K562 (cell line): ENCODE results near the gene PNCK. TPM values are rescaled to one million over a fixed set of nuclear protein-coding genes. Genes with fewer than 3 reads are reported as not detected.

Experiments used
- ATAC-seq: fragments of 200-7000 bp; cut with Tn5 transposase; 3 replicates; pipeline ENCODE4 v1.9.1; 2020; ENCODE audit warnings: moderate library complexity
- BruUV-seq: library from RNA; stranded (reverse); fragments of 400-500 nt; replicated peaks from 2 replicates; lab custom pipeline; 2021; lab: Mats Ljungman, UMichigan
- CTCF ChIA-PET: fragments of 300-600 bp; formaldehyde crosslinking; extraction: SDS; loops from one replicate; lab custom pipeline; 2021; ENCODE audit warnings: low intra/inter-chr PET ratio; lab: Yijun Ruan, JAX
- POLR2A ChIA-PET: fragments of 300-600, 350-650 bp; sonication (Branson Sonifier 250); formaldehyde crosslinking; extraction: SDS; loops from one replicate; lab custom pipeline; 2021; ENCODE audit warnings: antibody characterized with exemption, inconsistent platforms; lab: Yijun Ruan, JAX
- DNase-seq, 4 experiments: peaks; one replicate each; pipeline versions ENCODE4 v3.0.0 to v3.0.0-alpha.2; 2011 to 2018; ENCODE audit warnings: low spot score in 3 of 4, mixed read lengths in 3 of 4; ENCODE audit errors: extremely low read depth in 1 of 4
- FAIRE-seq: peaks from 2 replicates; lab custom pipeline; 2011; peaks lifted over from hg19 to GRCh38; lab: Jason Lieb, UNC
- H2AFZ ChIP-seq: 2 replicates; pipeline ENCODE4 v1.6.0; 2011; ENCODE audit warnings: low read depth, low read length, control low read depth, inconsistent platforms
- H3K27ac ChIP-seq: fragments of 200-600 bp; 3 replicates; pipeline ENCODE4 v1.8.0; 2011; ENCODE audit warnings: low read depth, mild to moderate bottlenecking, control low read depth, inconsistent platforms, low read length, moderate library complexity, mixed read lengths; ENCODE audit errors: extremely low read depth
- H3K27me3 ChIP-seq, 2 experiments: fragments of 300-600 bp in 1 of 2; 2 replicates in 1 of 2; 3 replicates in 1 of 2; pipeline versions ENCODE4 v1.6.0 to v1.8.0; 2011; ENCODE audit warnings: inconsistent platforms in 2 of 2, low read length in 2 of 2, mild to moderate bottlenecking in 1 of 2, mixed read lengths in 1 of 2, moderate library complexity in 1 of 2; ENCODE audit not compliant: control insufficient read depth in 2 of 2, insufficient read depth in 2 of 2
- H3K36me3 ChIP-seq: fragments of 300-600 bp; 3 replicates; pipeline ENCODE4 v1.8.0; 2011; ENCODE audit warnings: mild to moderate bottlenecking, low read length, inconsistent platforms; ENCODE audit not compliant: control insufficient read depth, insufficient read depth
- H3K4me1 ChIP-seq, 2 experiments: fragments of 200-600 bp in 1 of 2; replicated peaks in 1 of 2; 2 replicates in 1 of 2; 3 replicates in 1 of 2; pipeline versions ENCODE4 v1.5.1 to v1.8.0; 2011; ENCODE audit warnings: inconsistent platforms in 2 of 2, low read length in 2 of 2, mild to moderate bottlenecking in 1 of 2, mixed read lengths in 1 of 2, moderate library complexity in 1 of 2; ENCODE audit not compliant: control insufficient read depth in 2 of 2, insufficient read depth in 2 of 2
- H3K4me2 ChIP-seq: 2 replicates; pipeline ENCODE4 v1.6.1; 2011; ENCODE audit warnings: low read length, control low read depth, inconsistent platforms, mixed read lengths; ENCODE audit not compliant: insufficient read depth
- H3K4me3 ChIP-seq: fragments of 200-600 bp; sonication (generic), shearing (Covaris generic); 2 replicates; pipeline ENCODE4 v1.5.1; 2016; ENCODE audit warnings: control low read depth, inconsistent platforms
- H3K79me2 ChIP-seq: fragments of 200-600 bp; 3 replicates; pipeline ENCODE4 v1.8.0; 2011; ENCODE audit warnings: low read length, inconsistent platforms; ENCODE audit not compliant: control insufficient read depth, insufficient read depth
- H3K9ac ChIP-seq, 2 experiments: 2 replicates each; pipeline versions ENCODE4 v1.6.0 to v1.6.1; 2011; ENCODE audit warnings: low read depth in 2 of 2, low read length in 2 of 2, control low read depth in 1 of 2, inconsistent platforms in 1 of 2, mild to moderate bottlenecking in 1 of 2, mixed read lengths in 1 of 2; ENCODE audit not compliant: insufficient read depth in 1 of 2
- H3K9me1 ChIP-seq: one replicate; pipeline ENCODE4 v1.6.0; 2011; ENCODE audit warnings: inconsistent platforms, mild to moderate bottlenecking, low read length, moderate library complexity; ENCODE audit not compliant: control insufficient read depth, insufficient read depth
- H3K9me3 ChIP-seq: replicated peaks from 2 replicates; pipeline ENCODE4 v1.5.1; 2011; ENCODE audit warnings: low read depth, low read length, inconsistent platforms; ENCODE audit not compliant: control insufficient read depth, insufficient read depth
- H4K20me1 ChIP-seq: replicated peaks from 2 replicates; pipeline ENCODE4 v1.6.1; 2011; ENCODE audit warnings: low read length, inconsistent platforms, mixed read lengths; ENCODE audit not compliant: control insufficient read depth, insufficient read depth
- HCFC1 ChIP-seq: IDR thresholded peaks from 2 replicates; pipeline ENCODE4 v1.6.1; 2012; ENCODE audit warnings: low read depth, low read length, improper control_type of control experiment
- KLF1 ChIP-seq: fragments of 450-650 bp; IDR thresholded peaks from 2 replicates; pipeline ENCODE4 v1.6.1; 2016; ENCODE audit warnings: missing genetic modification characterization, missing compliant biosample characterization
- MAZ ChIP-seq, 2 experiments: fragments of 450-650 bp in 1 of 2; sonication (generic) in 1 of 2; formaldehyde crosslinking; IDR thresholded peaks in 1 of 2; conservative IDR thresholded peaks in 1 of 2; 2 replicates each; pipeline versions ENCODE4 v1.4.0 to v1.5.0; 2020; ENCODE audit warnings: mild to moderate bottlenecking in 1 of 2, missing genetic modification reagents in 1 of 2
- MBD2 ChIP-seq: sonication (generic); IDR thresholded peaks from 2 replicates; pipeline ENCODE4 v1.6.1; 2016; ENCODE audit warnings: low read depth, borderline replicate concordance
- MCM5 ChIP-seq: fragments of 450-650 bp; IDR thresholded peaks from 2 replicates; pipeline ENCODE4 v1.6.1; 2016; ENCODE audit warnings: low read depth
- MYC ChIP-seq, 2 experiments: fragments of 250-450 bp in 1 of 2; sonication (Bioruptor Pico) in 1 of 2; IDR thresholded peaks; 2 replicates each; pipeline versions ENCODE4 v1.5.1 to v1.6.1; 2012 to 2021; ENCODE audit warnings: low read depth in 2 of 2, borderline replicate concordance in 1 of 2, improper control_type of control experiment in 1 of 2, low read length in 1 of 2, mild to moderate bottlenecking in 1 of 2, moderate library complexity in 1 of 2
- NCOA2 ChIP-seq, 2 experiments: fragments of 450-650 bp; IDR thresholded peaks; 2 replicates each; pipeline ENCODE4 v1.6.1; 2018; ENCODE audit warnings: mild to moderate bottlenecking in 2 of 2, moderate library complexity in 1 of 2; ENCODE audit not compliant: partially characterized antibody in 2 of 2
- NFRKB ChIP-seq: fragments of 450-650 bp; IDR thresholded peaks from 2 replicates; pipeline ENCODE4 v1.6.1; 2016; ENCODE audit warnings: low read depth
- NONO ChIP-seq, 2 experiments: fragments of 200-400 bp in 1 of 2; fragments of 450-650 bp in 1 of 2; formaldehyde crosslinking in 1 of 2; IDR thresholded peaks; 2 replicates each; pipeline ENCODE4 v1.6.1; 2017; ENCODE audit warnings: low read depth in 2 of 2, mild to moderate bottlenecking in 2 of 2, moderate library complexity in 2 of 2, low read length in 1 of 2
- POLR2B ChIP-seq: fragments of 450-650 bp; IDR thresholded peaks from 2 replicates; pipeline ENCODE4 v1.6.1; 2018; ENCODE audit warnings: low read depth; ENCODE audit not compliant: partially characterized antibody
- POLR2H ChIP-seq: IDR thresholded peaks from 2 replicates; pipeline ENCODE4 v1.6.1; 2016; ENCODE audit warnings: missing genetic modification characterization, low read depth, mild to moderate bottlenecking, control low read depth, missing compliant biosample characterization, moderate library complexity
- RBFOX2 ChIP-seq: fragments of 200-400 bp; formaldehyde crosslinking; IDR thresholded peaks from 2 replicates; pipeline ENCODE4 v1.6.1; 2017; ENCODE audit warnings: low read depth, mild to moderate bottlenecking, low read length, moderate library complexity
- TAF1 ChIP-seq: IDR thresholded peaks from 2 replicates; pipeline ENCODE4 v1.6.1; 2011; ENCODE audit warnings: mild to moderate bottlenecking, low read length, moderate library complexity; ENCODE audit not compliant: insufficient read depth, control insufficient read depth, severe bottlenecking; ENCODE audit errors: extremely low read depth
- THRAP3 ChIP-seq: fragments of 450-650 bp; IDR thresholded peaks from 2 replicates; pipeline ENCODE4 v1.6.1; 2016; ENCODE audit warnings: mild to moderate bottlenecking, inconsistent platforms, borderline replicate concordance
- VEZF1 ChIP-seq: fragments of 200-800 bp; sonication (Bioruptor generic); IDR thresholded peaks from 2 replicates; pipeline ENCODE4 v1.6.1; 2017; ENCODE audit warnings: missing genetic modification characterization, missing compliant biosample characterization
- ZBTB7A ChIP-seq: IDR thresholded peaks from 2 replicates; pipeline ENCODE4 v1.6.1; 2011; ENCODE audit warnings: low read depth, mild to moderate bottlenecking, low read length, moderate library complexity, borderline replicate concordance; ENCODE audit not compliant: control insufficient read depth
- ZFX ChIP-seq: sonication (generic); formaldehyde crosslinking; IDR thresholded peaks from 2 replicates; pipeline ENCODE4 v1.8.0; 2022; ENCODE audit warnings: mild to moderate bottlenecking, missing genetic modification reagents, moderate library complexity
- ZNF263 ChIP-seq: sonication (generic); formaldehyde crosslinking; IDR thresholded peaks from 2 replicates; pipeline ENCODE4 v1.8.0; 2022; ENCODE audit warnings: mild to moderate bottlenecking, missing genetic modification reagents, borderline replicate concordance
- ZSCAN29 ChIP-seq: fragments of 450-650 bp; IDR thresholded peaks from 2 replicates; pipeline ENCODE4 v1.6.1; 2017
- WGBS: fragments of 100-300 bp; shearing (Covaris generic); methylation state at CpG from one replicate; pipeline ENCODE4 v1.1.6; 2016; ENCODE audit warnings: low coverage, mixed read lengths; ENCODE audit not compliant: insufficient coverage; ENCODE audit errors: missing lambda C conversion rate; 5-methylcytosine and 5-hydroxymethylcytosine counted together
- in situ Hi-C: fragments of 300-500 bp; cut with MboI; formaldehyde crosslinking; loops from 4 replicates; pipeline ENCODE4 v1.15.0; 2018; ENCODE audit warnings: inconsistent platforms, mixed read lengths
- intact Hi-C: fragments of 100-400 bp; cut with micrococcal nuclease; formaldehyde crosslinking; loops from 2 replicates; pipeline ENCODE4 v1.14.2; 2022
- polyA plus RNA-seq, 8 experiments: library from polyadenylated mRNA; depleted of rRNA in 4 of 8; stranded (reverse) in 5 of 8; unstranded in 3 of 8; fragments of >200 nt; fragmentation: Nextera tagmentation in 2 of 8; fragmentation: Illumina TruSeq in 1 of 8; extraction: Ambion mirVana in 2 of 8; extraction: Trizol in 1 of 8; gene quantifications; 2 replicates each; pipeline versions ENCODE4 v1.2.1 to v1.2.3, GENCODE V29; 2011 to 2014; ENCODE audit warnings: inconsistent platforms in 1 of 8, missing spikeins in 1 of 8
- total RNA-seq, 7 experiments: library from RNA; depleted of rRNA in 6 of 7; stranded (reverse); fragments of >200 nt in 6 of 7; fragmentation: Illumina TruSeq in 2 of 7; extraction: Trizol in 2 of 7; gene quantifications; 2 replicates each; pipeline versions ENCODE4 v1.2.1 to v1.2.3, GENCODE V29; 2011 to 2021; ENCODE audit warnings: low replicate concordance in 1 of 7

The PNCK gene
- total and polyA plus RNA-seq, 9 of the 15 experiments (the other 6 are each of a cell fraction or from before 2014, with no cell fraction given), result 0.13 to 7.5 (median 1.2) TPM; not detected in 1

- Histone ChIP-seq H3K36me3 (peaks cover 26% of the 10 kb centered on the region; the same call in 1 of the 3 replicates), H3K27me3 (no peaks in the 10 kb centered on the region), H3K9me3 (peaks cover 1% of the 10 kb centered on the region; the same call in 1 of the 2 replicates), H3K4me2 (peak within 1 kb of the TSS; percentile 78), H4K20me1 (peaks cover 13% of the 10 kb centered on the region), H3K79me2 (peaks cover 37% of the 10 kb centered on the region), H3K4me1 (peaks cover 16 to 62% of the 10 kb centered on the region in 2 experiments; a peak in 4 of 5 replicates), H3K9ac (peak within 1 kb of the TSS; percentile 72 to 98), H3K9me1 (no peaks in the 10 kb centered on the region), H3K4me3 (peak within 1 kb of the TSS; percentile 51), H2AFZ (peak within 1 kb of the TSS; percentile 79), H3K27ac (peak within 1 kb of the TSS; percentile 92)
- no TSS peak for BruUV-seq
- in situ Hi-C loops (no loop called here), intact Hi-C loops (no loop called here)
- DNase-seq (peak; percentile 78 to 90 (median 82)), ATAC-seq (peak; percentile 64), FAIRE-seq (no peak)
- WGBS, result 0% methylated on average over 8 of the region's 66 CpGs
- ChIA-PET POLR2A (interaction anchor here (0.9 to 1.0 kb wide), 2 partner anchors 21 to 860 kb away, joined by 3 read pairs; partner anchors contain the start of gene IKBKG), CTCF (no interaction called here)
- 0 out of 2 replicates have a peak, but pooled peaks have one; percentile 36 for TF ChIP-seq MBD2
- TF ChIP-seq VEZF1 (CRISPR knock-in tag), result peak; percentile 82
- TF ChIP-seq TAF1, result peak; percentile 60
- peak; percentile 95 for TF ChIP-seq ZNF263
- TF ChIP-seq MAZ (CRISPR knock-in tag; conservative IDR thresholded peaks at IDR 0.05 in 1 of 2, IDR thresholded peaks at IDR 0.05 in 1 of 2), result 0 out of 4 replicates have a peak, but pooled peaks have one; percentile 16 to 26
- TF ChIP-seq RBFOX2, result peak; percentile 69
- TF ChIP-seq NCOA2 (IDR thresholded peaks at IDR 0.05; ENCODE audit: partially characterized antibody in 2 of 2), result no peak
- TF ChIP-seq THRAP3, result no peak
- no peak for TF ChIP-seq NFRKB
- no peak for TF ChIP-seq MCM5
- TF ChIP-seq POLR2B, result no peak
- peak; percentile 7; the same call in 1 of the 2 replicates for TF ChIP-seq ZFX (CRISPR knock-in tag)
- no peak for TF ChIP-seq MYC (IDR thresholded peaks at IDR 0.05; ENCODE audit: low read depth, low read length)
- TF ChIP-seq MYC (CRISPR knock-in tag; IDR thresholded peaks at IDR 0.05; ENCODE audit: borderline replicate concordance, low read depth), result no peak
- no peak for TF ChIP-seq ZSCAN29
- TF ChIP-seq NONO (IDR thresholded peaks at IDR 0.05; ENCODE audit: low read depth in 2 of 2, low read length in 1 of 2), result peak in 1 of 2 experiments; percentile 60; a peak in 2 of 4 replicates
- peak; percentile 51; the same call in 1 of the 2 replicates for TF ChIP-seq ZBTB7A
- TF ChIP-seq HCFC1, result no peak
- peak; percentile 57 for TF ChIP-seq POLR2H (tag)
- TF ChIP-seq KLF1 (tag), result no peak
Observed at GRCh38 chrX:153687121-153688039, 13.8 kb upstream of the PNCK start, which contains the start of gene SLC6A8. SLC6A8 (plus strand) TSS chrX:153687926; CDS start chrX:153688575, 649 bp downstream.
